SW 1271 (cell line): ENCODE data around the gene NUP188.
A peak's percentile ranks its signal among the peaks of the same experiment; 100 is the strongest.
"Not testable (repeated sequence)": the region's sequence is repeated elsewhere in the genome, so short reads cannot be mapped to it uniquely, and the experiment has no call there.

ENCODE experiments used
- DNase-seq, 2 experiments: peaks; one replicate each; lab custom pipeline; 2025; lab: John Stamatoyannopoulos, UW

NUP188 gene

DNA sequence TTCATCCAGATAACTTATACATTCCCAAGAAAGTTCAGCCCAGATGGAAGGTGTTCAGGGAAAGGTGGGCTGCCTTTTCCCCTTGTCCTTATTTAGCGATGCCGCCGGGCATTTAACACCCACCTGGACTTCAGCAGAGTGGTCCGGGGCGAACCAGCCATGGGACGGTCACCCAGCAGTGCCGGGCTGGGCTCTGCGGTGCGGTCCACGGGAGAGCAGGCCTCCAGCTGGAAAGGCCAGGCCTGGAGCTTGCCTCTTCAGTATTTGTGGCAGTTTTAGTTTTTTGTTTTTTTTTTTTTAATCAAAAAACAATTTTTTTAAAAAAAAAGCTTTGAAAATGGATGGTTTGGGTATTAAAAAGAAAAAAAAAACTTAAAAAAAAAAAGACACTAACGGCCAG is 30.8 kb upstream of the NUP188 start:
- no peak for DNase-seq

DNA sequence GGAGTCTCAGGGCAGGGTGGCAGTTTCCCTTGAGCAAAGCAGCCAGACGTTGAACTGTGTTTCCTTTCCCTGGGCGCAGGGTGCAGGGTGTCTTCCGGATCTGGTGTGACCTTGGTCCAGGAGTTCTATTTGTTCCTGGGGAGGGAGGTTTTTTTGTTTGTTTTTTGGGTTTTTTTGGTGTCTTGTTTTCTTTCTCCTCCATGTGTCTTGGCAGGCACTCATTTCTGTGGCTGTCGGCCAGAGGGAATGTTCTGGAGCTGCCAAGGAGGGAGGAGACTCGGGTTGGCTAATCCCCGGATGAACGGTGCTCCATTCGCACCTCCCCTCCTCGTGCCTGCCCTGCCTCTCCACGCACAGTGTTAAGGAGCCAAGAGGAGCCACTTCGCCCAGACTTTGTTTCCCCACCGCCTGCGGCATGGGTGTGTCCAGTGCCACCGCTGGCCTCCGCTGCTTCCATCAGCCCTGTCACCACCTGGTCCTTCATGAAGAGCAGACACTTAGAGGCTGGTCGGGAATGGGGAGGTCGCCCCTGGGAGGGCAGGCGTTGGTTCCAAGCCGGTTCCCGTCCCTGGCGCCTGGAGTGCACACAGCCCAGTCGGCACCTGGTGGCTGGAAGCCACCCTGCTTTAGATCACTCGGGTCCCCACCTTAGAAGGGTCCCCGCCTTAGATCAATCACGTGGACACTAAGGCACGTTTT is 30.2 kb upstream of the NUP188 start:
- no peak for DNase-seq

DNA sequence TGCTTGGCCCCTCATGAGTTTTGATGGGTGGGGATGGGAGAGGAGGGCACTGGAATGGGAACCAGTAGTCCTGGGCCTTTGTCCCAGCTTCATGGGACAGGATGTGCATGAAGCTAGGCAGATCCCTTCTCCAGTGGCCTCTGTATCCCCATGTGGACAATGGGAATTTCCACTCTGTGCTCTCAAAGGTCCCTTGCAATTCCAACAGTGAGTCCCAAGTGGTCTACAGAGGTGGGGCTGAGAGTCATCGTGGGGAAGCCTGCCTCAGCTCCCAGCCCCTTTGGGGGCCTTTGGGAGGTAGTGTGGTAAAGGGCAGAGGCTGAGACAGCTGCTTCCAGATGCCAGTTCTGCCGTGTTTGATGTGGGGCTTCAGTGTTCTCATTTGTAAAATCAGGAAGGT is 28.6 kb upstream of the NUP188 start:
- DNase-seq: no peak

DNA sequence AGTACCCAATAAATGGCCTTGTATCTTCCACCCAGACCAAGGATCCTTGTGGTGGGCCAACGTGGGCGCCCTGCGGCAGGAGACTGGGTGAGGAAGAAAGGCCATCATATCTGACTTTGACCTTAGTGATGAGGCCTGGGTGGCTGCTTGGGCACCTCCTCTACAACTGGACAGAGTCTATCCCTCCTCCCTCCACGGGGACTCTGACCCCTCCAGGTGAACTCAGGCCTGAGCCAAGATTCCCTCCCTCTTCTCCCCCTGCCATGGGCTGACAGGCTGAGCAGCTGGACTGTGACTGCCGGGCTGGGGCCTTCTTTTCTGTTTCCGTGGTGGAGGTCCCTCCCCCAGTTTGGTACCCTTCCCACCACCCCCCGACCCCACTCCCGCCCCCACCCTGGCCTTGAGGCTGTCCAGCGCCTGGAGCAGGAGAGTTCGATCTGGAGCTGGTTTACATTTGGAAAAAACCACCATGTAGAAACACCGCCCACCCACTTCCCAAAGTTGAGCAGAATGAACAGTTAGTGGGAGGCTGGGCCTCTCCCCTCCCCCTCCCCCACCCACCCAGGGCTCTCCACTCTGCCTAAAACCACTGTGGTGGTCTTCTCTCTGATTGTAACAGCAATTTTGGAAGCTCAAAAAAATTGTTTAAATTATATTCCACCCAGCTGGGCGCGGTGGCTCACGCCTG is 28.0 kb upstream of the NUP188 start:
- DNase-seq: no peak

DNA sequence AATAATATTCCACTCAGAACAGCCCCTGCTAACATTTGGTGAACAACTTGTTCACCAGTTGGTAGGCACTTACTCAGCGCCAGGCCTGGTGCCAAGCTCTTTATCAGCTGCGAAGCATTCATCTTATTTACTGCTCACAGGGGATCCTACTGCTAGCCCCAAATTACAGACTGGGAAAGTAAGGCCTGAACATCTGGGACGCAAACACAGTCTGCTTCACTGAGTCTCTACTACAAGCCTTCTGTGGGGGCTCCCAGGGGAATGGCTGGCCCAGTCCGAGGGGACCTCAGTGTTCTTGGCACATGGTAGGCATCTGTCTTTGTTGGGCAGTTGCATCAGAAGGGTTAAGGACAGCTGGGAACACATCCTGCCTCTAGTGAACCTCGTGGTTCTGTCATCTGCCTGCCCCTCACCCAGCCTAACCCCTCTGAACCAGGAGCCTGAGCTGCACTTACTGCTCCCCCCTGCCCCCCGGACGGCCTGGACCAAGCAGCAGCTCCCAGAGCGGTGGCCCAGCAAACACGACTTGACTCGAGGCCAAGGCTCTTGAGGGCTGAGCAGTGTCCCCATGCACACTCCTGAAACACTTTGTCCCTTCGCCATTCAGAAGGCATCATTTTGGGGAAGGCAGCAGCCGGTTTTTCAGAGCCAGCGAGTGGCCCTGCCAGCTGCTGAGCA is 27.0 kb upstream of the NUP188 start, which contains the start of gene PHYHD1:
PHYHD1 (plus strand) TSS at position 602 of the 678 bp plus-strand sequence. CDS start 1,342 bp downstream, outside the sequence.
- DNase-seq: no peak

DNA sequence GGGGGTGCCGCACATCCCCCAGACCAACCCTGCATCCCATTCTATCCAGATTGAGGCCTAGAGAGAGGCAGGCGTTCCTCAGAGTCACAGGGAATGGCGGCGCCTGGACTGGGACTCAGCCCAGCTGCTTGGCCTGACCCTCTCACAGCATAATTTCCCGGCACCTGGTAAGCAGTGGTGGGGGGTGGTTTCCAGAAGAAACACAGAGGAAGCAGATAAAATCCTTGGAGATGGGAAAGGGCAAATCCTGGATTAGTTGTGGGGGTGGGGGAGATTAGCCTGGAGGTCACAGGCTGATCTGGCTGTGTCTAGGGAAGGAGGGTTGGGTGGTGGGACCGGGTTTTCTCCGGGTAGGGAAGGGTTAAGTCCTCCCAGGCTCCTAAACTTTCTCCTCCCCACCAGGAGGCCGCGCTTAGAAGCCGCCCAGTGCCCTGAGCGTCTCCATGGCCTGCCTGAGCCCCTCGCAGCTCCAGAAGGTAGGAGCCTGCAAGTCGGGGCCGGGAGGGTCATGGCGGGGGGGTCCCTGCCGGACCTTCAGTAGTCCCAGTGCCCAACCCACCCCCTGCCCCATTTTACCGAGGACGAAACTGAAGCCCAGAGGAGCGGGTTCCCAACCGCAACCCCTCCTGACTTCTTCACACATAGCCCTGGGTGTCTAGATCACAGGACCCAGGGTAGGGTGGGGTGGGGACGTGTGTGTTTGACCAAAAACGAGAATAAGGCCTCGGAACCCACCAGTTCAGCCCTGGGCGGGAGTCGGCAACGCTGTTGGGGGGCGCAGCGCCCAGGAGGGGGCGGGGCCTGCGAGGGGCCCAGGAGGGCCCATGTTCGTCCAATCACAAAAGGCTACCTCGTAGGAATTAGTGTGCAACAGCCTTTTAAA is 25.4 kb upstream of the NUP188 start:
- DNase-seq: no peak

DNA sequence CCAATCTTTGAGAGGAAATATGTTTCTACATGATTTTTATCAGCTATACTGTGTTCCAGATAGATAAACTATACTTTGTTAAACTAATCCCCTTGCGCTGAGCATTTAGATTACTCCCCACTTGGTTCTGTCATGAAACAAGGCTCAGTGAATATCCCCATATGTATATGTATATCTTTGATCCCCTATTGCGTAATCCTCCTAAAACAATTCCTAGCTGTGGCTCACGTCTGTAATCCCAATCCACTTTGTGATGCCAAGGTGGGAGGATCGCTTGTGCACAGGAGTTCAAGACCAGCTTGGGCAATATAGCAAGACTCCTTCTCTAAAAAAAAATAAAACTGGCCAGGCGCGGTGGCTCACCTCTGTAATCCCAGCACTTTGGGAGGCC is 24.0 kb upstream of the NUP188 start:
- DNase-seq: no peak

DNA sequence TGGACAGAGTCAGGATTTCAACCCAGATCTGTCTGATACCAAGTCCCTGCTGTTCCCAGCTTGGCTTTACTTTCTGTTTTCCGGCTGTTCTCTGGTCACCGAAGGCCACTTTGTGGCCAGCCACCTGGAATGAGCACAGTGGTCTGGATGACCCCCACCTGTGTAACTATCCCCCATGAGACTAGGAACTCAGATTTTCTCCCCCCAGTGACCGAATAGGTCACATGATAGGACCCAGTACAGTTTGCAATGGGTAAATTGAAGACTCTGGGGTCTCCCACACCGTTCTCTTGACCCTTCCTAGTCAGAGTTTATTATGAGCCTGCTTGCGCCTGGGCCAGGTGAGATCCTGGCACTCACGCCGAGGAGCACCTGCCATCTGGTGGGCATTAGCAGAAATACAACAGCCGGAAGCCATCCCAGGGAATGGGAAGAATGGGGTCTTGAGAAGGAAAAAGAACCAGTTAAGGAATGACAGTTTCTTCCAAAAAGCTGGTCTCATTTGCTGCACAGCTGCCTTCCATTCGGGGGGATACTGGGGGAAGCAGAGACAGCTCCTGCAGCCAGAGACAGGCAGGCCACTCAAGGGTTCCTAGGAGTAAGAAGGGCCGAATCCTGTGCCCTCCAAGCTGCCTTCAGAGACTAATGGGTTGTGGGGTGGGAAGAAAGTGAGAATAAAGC is 19.6 kb upstream of the NUP188 start:
- DNase-seq: peak in 1 of 2 experiments; percentile 64

DNA sequence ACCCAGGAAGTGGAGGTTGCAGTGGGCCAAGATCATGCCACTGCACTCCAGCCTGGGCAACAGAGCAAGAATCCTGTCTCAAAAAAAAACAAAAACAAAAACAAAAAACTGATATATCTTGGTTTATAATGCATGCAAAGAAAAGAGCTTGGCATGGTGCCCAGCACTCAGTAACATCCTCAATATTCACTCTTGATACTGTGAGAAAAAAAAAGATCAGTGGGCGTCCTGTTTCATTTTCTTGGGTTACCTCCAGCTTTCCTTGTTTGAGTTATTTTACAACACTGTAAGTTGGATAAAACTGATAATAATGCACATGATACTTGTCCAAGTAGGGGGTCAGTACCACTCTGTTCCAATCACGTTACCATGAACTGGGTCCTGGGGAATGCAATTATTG is 18.9 kb upstream of the NUP188 start:
- no peak for DNase-seq

DNA sequence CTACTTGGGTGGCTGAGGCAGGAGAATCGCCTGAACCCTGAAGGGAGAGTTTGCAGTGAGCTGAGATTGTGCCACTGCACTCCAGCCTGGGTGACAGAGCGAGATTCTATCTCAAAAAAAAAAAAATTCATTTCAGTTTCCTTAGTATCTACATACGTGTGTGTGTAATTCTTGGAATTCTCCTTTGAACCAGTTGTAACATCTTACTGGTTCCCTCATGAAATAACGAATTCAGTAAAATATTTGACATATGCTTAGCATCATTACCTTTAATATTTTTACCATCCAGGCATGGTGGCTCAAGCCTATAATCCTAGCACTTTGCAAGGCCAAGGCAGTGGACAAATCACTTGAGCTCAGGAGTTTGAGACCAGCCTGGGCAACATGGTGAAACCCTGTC is 17.9 kb upstream of the NUP188 start:
- no peak for DNase-seq

DNA sequence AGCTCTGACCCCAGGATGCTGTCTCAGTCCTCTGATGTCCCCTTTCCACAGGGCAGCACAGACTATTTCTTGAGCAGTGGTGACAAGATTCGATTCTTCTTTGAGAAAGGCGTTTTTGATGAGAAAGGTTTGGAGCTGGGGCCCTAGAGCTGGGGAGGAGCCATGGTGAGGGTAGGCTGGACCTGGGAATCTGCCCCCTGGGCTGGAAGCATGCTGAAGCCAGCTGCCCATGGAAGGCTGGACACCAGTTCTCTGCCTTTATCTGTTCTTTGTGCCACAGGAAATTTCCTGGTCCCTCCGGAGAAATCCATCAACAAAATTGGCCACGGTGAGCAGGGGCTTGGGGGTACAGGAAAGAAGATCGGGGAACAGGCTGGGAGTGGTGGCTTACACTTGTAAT is 13.8 kb upstream of the NUP188 start:
- no peak for DNase-seq

DNA sequence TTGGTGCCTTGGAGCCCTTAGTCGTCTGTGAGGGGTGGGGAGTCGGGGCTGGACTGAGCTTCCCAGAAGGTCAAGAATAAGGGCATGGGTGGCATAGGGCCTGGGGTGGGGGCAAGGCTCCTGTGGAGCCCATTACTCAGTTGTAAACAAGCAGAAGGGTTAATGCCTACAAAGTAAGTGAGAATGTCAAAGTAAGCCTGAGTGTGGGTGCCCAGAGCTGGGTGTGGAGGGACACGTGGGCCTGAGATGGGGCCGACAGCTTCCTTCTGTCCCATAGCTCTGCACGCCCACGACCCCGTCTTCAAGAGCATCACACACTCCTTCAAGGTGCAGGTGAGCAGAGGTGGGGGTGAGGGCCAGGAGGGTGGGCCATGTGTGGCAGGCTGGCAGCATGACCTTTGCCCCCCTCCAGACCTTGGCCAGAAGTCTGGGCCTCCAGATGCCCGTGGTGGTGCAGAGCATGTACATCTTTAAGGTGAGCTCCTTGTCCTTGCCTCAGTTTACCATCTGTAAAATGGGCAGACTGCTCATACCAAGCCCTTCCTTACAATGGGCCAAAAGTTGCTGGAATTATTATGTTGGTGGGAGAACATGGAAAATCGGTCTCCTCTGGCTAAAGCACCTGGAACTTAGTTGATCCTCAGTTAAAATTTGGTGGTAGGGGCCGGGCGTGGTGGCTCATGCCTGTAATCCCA is 11.2 kb upstream of the NUP188 start:
- no peak for DNase-seq

DNA sequence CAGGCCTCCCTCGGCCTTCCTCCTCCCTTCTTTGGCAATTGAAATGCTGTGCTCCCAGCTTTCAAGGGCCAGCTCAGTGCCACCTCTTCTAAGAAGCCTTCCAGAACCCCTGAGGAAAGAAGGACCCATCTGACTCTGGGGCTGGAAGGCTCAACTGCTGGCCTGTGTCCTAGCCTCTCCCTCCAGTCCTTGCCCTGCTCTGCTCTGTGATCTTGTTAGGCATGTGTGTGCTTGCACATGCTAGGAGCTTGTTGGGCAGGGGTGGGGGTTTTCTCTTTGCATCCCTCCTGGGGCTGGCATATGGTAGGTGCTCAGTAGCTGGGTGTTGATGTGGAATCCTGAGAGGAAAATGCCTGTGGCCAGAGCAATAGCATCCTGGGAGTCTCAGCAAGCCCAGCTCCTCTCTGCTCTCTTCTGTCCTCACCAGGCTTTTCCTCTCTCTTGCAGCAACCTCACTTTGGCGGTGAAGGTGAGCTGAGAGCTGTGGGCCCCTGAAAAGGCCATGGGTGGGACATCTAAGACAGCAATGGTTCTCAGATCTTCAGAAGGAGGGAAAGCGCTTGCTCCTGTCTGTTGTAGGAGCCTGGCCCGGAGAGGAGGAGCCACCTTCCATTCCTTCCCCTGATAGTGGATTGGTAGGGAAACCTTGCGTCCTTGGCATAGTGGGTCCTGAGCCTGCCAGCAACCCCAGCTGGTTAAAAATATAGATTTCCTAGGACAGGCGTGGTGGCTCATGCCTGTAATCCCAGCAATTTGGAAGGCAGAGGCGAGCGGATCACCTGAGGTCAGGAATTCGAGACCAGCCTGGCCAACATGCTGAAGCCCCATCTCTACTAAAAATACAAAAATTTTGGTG is 10.0 kb upstream of the NUP188 start:
- DNase-seq: no peak

DNA sequence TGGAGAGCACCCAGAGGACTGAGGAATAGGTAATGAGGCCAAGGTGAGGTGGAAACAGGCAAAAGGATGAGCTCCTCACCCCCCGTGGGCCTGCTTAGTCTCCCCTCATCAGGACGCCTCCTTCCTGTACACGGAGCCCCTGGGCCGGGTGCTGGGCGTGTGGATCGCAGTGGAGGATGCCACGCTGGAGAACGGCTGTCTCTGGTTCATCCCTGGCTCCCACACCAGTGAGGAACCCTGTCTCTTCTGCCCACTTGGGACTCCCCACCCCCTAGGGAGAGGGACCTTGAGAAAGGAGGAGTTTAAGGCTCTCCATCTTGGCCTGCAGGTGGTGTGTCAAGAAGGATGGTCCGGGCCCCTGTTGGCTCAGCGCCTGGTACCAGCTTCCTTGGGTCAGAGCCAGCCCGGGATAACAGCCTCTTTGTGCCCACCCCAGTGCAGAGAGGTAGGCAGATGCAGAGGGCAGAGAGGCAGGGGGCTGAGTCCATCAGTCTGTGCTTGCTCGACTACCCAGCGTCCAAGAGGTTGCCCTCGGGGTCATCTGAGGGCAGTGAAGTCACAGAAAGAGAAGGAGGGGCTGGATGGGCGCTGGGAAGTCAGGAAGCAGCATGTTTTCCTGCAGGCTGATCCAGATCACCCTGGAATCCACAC is 7.1 kb upstream of the NUP188 start:
- no peak for DNase-seq

DNA sequence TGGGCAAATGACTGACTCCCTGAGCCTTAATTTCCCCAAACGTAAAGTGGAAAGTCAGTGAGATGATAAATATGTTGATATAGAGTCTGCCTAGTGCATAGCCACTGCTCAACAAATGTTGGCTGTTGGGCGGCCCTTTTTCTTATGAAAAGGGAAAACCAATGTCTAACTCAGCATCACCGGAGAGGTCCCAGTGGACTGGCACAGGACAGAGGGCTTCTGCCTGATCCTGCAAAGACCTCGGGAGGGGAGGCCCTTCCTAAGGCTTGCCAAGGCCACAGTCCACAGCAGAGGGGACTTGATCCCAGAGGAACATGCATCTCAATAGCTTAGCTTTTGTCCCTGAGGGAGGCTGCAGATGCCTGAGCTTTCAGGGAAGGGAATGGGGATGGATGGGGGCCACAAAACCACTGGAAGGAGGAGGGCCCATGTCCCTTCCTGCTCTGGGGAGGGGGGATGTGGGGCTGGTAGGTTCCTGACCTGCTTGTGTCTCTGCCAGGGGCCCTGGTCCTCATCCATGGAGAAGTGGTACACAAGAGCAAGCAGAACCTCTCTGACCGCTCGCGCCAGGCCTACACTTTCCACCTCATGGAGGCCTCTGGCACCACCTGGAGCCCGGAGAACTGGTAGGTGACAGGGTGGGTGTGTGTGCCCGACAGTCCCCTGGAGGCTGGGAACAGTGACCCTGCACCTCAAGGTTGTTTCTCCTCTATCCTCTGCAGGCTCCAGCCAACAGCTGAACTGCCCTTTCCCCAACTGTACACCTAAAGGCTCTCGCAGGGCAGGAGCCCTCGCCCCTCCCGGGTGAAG is 6.3 kb upstream of the NUP188 start:
- DNase-seq: no peak

DNA sequence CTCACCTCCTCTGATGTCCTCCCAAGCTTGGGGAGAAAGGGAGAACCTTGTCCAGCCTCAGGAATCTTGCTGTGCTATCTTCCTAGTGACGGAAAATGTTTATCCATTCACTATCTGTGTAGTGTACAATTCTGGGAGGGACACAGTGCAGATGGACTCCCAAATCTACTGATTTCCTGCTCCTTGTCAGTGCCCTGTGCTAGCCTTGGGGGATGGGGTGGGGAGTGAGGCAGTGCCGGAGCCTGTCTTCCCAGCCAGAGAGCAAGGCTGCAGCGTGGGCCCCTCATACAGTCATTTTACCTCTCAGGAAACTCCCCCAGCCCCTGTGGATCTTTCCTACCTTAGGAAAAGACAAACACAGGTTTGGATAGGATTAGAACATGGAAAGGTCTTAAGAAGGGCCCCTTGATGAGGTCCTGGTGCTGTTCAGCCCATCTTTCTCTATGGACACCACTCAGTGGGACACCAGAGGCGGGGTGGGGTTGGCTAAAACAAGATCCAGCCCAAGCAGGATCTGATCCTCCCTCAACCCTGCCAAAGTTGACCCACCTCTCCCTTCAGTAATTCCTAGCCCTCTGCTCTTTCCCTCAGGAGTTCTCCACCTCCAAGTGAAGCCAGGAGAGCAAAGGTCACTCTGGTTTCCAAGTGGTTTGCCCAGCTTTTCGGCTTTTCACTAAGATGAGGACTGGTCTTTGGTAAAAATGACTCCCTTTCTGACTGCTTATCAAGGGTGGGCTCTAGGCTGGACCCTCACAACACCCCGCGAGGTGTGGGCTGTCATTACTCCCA is 3.5 kb upstream of the NUP188 start:
- no peak for DNase-seq

DNA sequence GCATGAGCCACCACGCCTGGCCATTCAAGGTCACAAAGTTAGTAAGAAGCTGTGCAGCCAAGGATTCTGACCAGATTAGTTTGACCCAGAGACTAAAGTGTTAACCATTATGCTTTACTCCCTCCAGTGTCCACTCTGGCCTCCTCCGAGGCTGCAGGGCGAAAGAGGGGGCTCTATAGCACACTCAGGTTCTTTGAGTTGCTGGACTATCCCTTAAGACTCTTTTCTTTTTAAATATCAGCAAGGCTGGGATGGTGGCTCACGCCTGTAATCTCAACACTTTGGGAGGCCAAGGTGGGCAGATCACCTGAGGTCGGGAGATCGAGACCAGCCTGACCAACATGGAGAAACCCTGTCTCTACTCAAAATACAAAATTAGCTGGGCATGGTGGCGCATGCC is 2.5 kb upstream of the NUP188 start:
- DNase-seq: not testable (repeated sequence)
